ENCODE measurements around the gene CS.
"Not testable (repeated sequence)": the region's sequence is repeated elsewhere in the genome, so short reads cannot be mapped to it uniquely, and the experiment has no call there.

Gene CS

GRCh38 chr12:56272468-56272867 is 27.7 kb downstream of the CS start:
- not testable (repeated sequence) for H3K9me3 ChIP-seq (ENCODE audit: control insufficient read depth in 1 of 2, low read length in 2 of 2); H3K27ac ChIP-seq (ENCODE audit: low read length); H3K27me3 ChIP-seq (ENCODE audit: low read depth, low read length); H3K4me3 ChIP-seq (ENCODE audit: low read depth in 1 of 2, low read length in 2 of 2)
- peaks cover 5 to 15% of the 10 kb centered on the region in 2 donors for H3K4me1 ChIP-seq (ENCODE audit: control insufficient read depth in 1 of 2, insufficient read depth in 2 of 2, low read length in 2 of 2)
- peaks cover 42 to 44% of the 10 kb centered on the region in 2 donors for H3K36me3 ChIP-seq (ENCODE audit: control insufficient read depth in 1 of 2, insufficient read depth in 2 of 2, low read length in 2 of 2)

- H3K27ac ChIP-seq (ENCODE audit: low read length): no peak overlapping the region
- no peaks in the 10 kb centered on the region for H3K27me3 ChIP-seq (ENCODE audit: low read depth, low read length)
- H3K4me3 ChIP-seq (ENCODE audit: low read depth in 1 of 2, low read length in 2 of 2): no peak overlapping the region
- H3K4me1 ChIP-seq (ENCODE audit: control insufficient read depth in 1 of 2, insufficient read depth in 2 of 2, low read length in 2 of 2): peaks cover 5 to 21% of the 10 kb centered on the region in 2 donors
- peaks cover 40 to 41% of the 10 kb centered on the region in 2 donors for H3K36me3 ChIP-seq (ENCODE audit: control insufficient read depth in 1 of 2, insufficient read depth in 2 of 2, low read length in 2 of 2)
- H3K9me3 ChIP-seq (ENCODE audit: control insufficient read depth in 1 of 2, low read length in 2 of 2): no peaks in the 10 kb centered on the region
Observed at GRCh38 chr12:56271031-56271430, 29.1 kb downstream of the CS start.

DNA sequence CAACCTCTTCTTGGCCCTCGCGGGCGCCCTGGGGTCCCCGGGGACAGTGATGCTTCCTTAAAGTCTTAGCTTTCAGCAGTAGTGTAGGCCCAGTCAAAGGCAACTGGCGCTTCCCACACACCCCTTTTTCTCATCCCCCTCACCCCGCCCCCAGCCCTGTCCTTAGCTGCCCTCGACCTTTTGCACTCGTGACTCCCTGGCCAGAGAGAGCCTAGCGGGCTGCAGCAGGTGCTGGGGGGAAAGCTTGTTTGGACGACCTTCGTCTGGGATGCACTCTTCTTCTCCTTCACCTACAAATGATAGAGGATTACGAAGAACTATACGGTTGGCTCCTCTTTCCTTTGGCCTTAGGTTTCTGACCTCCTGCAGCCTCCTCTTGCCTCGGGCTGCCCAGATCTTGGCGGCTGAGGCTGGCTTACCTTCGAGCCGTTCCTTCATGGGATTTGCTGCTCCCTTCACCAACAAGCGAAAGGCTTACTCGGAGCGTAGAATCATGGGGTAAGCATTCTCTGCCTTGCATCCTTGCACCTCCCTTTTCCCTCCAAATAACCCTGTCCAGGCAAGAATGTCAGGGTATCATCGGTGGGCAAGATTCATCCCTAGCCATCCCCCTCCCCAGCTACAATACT is 32.6 kb downstream of the CS start:
- Histone ChIP-seq H3K4me3 (ENCODE audit: low read depth in 1 of 2, low read length in 2 of 2) (peak overlapping the region; percentile 80 to 82), H3K27me3 (ENCODE audit: low read depth, low read length) (no peaks in the 10 kb centered on the region), H3K4me1 (ENCODE audit: control insufficient read depth in 1 of 2, insufficient read depth in 2 of 2, low read length in 2 of 2) (peaks cover 5 to 21% of the 10 kb centered on the region in 2 donors), H3K36me3 (ENCODE audit: control insufficient read depth in 1 of 2, insufficient read depth in 2 of 2, low read length in 2 of 2) (peaks cover 12 to 15% of the 10 kb centered on the region in 2 donors), H3K27ac (ENCODE audit: low read length) (no peak overlapping the region), H3K9me3 (ENCODE audit: control insufficient read depth in 1 of 2, low read length in 2 of 2) (no peaks in the 10 kb centered on the region)

DNA sequence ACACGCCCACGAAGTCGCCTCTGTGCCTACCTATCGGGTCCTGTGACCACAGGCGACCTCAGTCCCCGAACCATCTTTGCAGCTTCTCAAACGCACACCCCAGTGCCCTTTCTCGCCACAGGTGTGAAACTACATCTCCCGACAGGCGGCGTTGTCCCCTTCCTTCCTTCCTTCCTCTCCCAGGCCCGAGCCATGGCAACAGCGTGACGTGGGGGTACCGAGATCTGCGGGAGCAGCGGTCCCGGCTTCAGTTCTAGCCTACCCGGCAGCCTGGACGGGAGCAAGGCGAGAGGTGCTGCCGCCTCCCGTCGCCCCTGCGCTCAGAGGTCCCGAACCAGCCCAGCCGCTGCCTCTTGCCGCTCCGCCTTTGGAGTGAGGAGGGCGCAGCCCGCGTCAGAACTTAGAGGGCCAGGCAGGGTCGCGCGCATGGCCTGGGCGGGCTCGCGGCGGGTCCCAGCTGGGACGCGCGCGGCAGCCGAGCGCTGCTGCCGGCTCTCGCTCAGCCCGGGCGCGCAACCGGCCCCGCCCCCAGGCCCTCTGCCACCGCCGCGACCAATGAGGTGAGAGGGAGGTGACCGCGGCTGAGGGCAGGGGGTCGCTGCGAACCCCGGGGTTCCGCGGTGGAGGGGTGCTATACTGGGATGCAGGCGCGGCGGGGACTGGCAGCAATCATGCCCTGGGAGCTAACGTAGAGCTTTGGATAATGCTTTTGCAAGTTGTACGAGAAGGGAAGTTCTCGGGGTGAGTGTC is 33.3 kb downstream of the CS start, which contains the start of gene COQ10A:
TSS of gene COQ10A (plus strand) at position 250 of the 750 bp plus-strand sequence. CDS start at position 427, 177 bp downstream.
- Histone ChIP-seq H3K36me3 (ENCODE audit: control insufficient read depth in 1 of 2, insufficient read depth in 2 of 2, low read length in 2 of 2) (peaks cover 10 to 15% of the 10 kb centered on the region in 2 donors), H3K9me3 (ENCODE audit: control insufficient read depth in 1 of 2, low read length in 2 of 2) (no peaks in the 10 kb centered on the region), H3K4me1 (ENCODE audit: control insufficient read depth in 1 of 2, insufficient read depth in 2 of 2, low read length in 2 of 2) (peaks cover 5 to 21% of the 10 kb centered on the region in 2 donors), H3K27ac (ENCODE audit: low read length) (peak within 1 kb of the TSS; percentile 79), H3K4me3 (ENCODE audit: low read depth in 1 of 2, low read length in 2 of 2) (peak within 1 kb of the TSS; percentile 80 to 82), H3K27me3 (ENCODE audit: low read depth, low read length) (no peaks in the 10 kb centered on the region)

- Histone ChIP-seq H3K4me3 (ENCODE audit: low read depth in 1 of 2, low read length in 2 of 2) (peak overlapping the region; percentile 80 to 82), H3K27ac (ENCODE audit: low read length) (peak overlapping the region; percentile 79), H3K36me3 (ENCODE audit: control insufficient read depth in 1 of 2, insufficient read depth in 2 of 2, low read length in 2 of 2) (peaks cover 5 to 15% of the 10 kb centered on the region in 2 donors), H3K4me1 (ENCODE audit: control insufficient read depth in 1 of 2, insufficient read depth in 2 of 2, low read length in 2 of 2) (peaks cover 1 to 18% of the 10 kb centered on the region in 2 donors)
- not testable (repeated sequence) for H3K9me3 ChIP-seq (ENCODE audit: control insufficient read depth in 1 of 2, low read length in 2 of 2); H3K27me3 ChIP-seq (ENCODE audit: low read depth, low read length)
Observed at GRCh38 chr12:56266068-56266692, 34.0 kb downstream of the CS start.

DNA sequence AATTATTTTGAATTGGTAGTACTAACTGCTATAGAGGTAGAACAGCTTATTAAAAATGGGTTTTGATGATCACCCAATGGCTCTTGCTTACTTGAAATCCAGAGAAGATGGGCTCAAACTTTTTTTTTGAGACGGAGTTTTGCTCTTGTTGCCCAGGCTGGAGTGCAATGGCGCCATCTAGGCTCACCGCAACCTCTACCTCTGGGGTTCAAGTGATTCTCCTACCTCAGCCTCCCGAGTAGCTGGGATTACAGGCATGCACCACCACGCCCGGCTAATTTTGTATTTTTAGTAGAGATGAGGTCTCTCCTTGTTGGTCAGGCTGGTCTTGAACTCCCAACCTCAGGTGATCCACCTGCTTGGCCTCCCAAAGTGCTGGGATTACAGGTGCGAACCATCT is 37.2 kb downstream of the CS start:
- not testable (repeated sequence) for H3K27ac ChIP-seq (ENCODE audit: low read length)

DNA sequence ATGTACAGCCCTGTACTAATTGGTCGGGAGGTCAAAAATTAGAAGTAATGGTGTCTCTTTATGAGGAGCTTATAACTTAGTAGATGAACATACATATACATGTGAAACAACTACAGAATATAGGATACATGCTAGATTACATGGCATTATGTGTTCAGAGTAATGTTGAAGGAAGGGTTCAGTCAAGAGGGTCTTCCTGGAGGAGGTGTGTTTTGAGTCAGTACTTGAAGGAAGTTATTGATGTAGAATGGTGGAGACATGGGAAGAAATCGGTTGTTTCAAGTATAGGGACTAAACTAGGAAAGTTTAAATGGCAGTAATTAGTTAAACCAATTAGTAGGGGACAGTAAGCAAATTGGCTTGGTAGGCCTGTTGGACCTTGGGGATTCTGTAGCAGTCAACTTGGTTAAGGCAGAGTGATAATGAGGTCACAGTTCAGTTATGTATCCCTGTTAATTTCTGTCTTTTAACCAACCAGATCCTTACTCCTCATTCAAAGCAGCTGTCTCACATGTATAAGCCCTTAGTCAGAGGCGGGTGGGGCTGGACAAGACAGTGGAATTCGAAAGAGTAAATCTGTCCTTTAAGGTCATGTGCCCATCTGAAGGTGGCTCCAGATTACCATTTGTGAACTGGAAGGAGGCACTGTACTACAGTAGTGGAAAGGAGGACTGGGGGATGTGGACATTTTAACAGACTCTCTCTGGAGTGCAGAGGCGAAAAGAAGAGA is 38.5 kb downstream of the CS start:
- Histone ChIP-seq H3K4me3 (ENCODE audit: low read depth in 1 of 2, low read length in 2 of 2) (no peak overlapping the region), H3K9me3 (ENCODE audit: control insufficient read depth in 1 of 2, low read length in 2 of 2) (no peaks in the 10 kb centered on the region), H3K27ac (ENCODE audit: low read length) (no peak overlapping the region)

More for the DNA sequence above, 37.2 kb downstream of the CS start:
- H3K36me3 ChIP-seq (ENCODE audit: control insufficient read depth in 1 of 2, insufficient read depth in 2 of 2, low read length in 2 of 2); H3K27me3 ChIP-seq (ENCODE audit: low read depth, low read length); H3K4me3 ChIP-seq (ENCODE audit: low read depth in 1 of 2, low read length in 2 of 2); H3K9me3 ChIP-seq (ENCODE audit: control insufficient read depth in 1 of 2, low read length in 2 of 2): not testable (repeated sequence)
- H3K4me1 ChIP-seq (ENCODE audit: control insufficient read depth in 1 of 2, insufficient read depth in 2 of 2, low read length in 2 of 2): peaks cover 0 to 14% of the 10 kb centered on the region in 2 donors

GRCh38 chr12:56260921-56261320 is 39.2 kb downstream of the CS start:
- H3K27ac ChIP-seq (ENCODE audit: low read length): no peak overlapping the region
- no peaks in the 10 kb centered on the region for H3K36me3 ChIP-seq (ENCODE audit: control insufficient read depth in 1 of 2, insufficient read depth in 2 of 2, low read length in 2 of 2)
- H3K9me3 ChIP-seq (ENCODE audit: control insufficient read depth in 1 of 2, low read length in 2 of 2): no peaks in the 10 kb centered on the region
- H3K27me3 ChIP-seq (ENCODE audit: low read depth, low read length): no peaks in the 10 kb centered on the region
- no peak overlapping the region for H3K4me3 ChIP-seq (ENCODE audit: low read depth in 1 of 2, low read length in 2 of 2)
- peaks cover 12 to 22% of the 10 kb centered on the region in 2 donors for H3K4me1 ChIP-seq (ENCODE audit: control insufficient read depth in 1 of 2, insufficient read depth in 2 of 2, low read length in 2 of 2)

More for the DNA sequence above, 38.5 kb downstream of the CS start:
- Histone ChIP-seq H3K27me3 (ENCODE audit: low read depth, low read length) (no peaks in the 10 kb centered on the region), H3K36me3 (ENCODE audit: control insufficient read depth in 1 of 2, insufficient read depth in 2 of 2, low read length in 2 of 2) (no peaks in the 10 kb centered on the region), H3K4me1 (ENCODE audit: control insufficient read depth in 1 of 2, insufficient read depth in 2 of 2, low read length in 2 of 2) (peaks cover 7 to 20% of the 10 kb centered on the region in 2 donors)

GRCh38 chr12:56260380-56260779 is 39.8 kb downstream of the CS start:
- H3K4me3 ChIP-seq (ENCODE audit: low read depth in 1 of 2, low read length in 2 of 2): no peak overlapping the region
- no peaks in the 10 kb centered on the region for H3K9me3 ChIP-seq (ENCODE audit: control insufficient read depth in 1 of 2, low read length in 2 of 2)
- H3K27me3 ChIP-seq (ENCODE audit: low read depth, low read length): no peaks in the 10 kb centered on the region
- peaks cover 0 to 4% of the 10 kb centered on the region in 2 donors for H3K36me3 ChIP-seq (ENCODE audit: control insufficient read depth in 1 of 2, insufficient read depth in 2 of 2, low read length in 2 of 2)
- peaks cover 12 to 22% of the 10 kb centered on the region in 2 donors for H3K4me1 ChIP-seq (ENCODE audit: control insufficient read depth in 1 of 2, insufficient read depth in 2 of 2, low read length in 2 of 2)
- no peak overlapping the region for H3K27ac ChIP-seq (ENCODE audit: low read length)

- Histone ChIP-seq H3K4me3 (ENCODE audit: low read depth in 1 of 2, low read length in 2 of 2) (peak overlapping the region; percentile 83 to 91), H3K36me3 (ENCODE audit: control insufficient read depth in 1 of 2, insufficient read depth in 2 of 2, low read length in 2 of 2) (peaks cover 12 to 20% of the 10 kb centered on the region in 2 donors), H3K9me3 (ENCODE audit: control insufficient read depth in 1 of 2, low read length in 2 of 2) (no peaks in the 10 kb centered on the region), H3K27ac (ENCODE audit: low read length) (peak overlapping the region; percentile 83), H3K4me1 (ENCODE audit: control insufficient read depth in 1 of 2, insufficient read depth in 2 of 2, low read length in 2 of 2) (peaks cover 12 to 22% of the 10 kb centered on the region in 2 donors), H3K27me3 (ENCODE audit: low read depth, low read length) (no peaks in the 10 kb centered on the region)
Observed at GRCh38 chr12:56258820-56259183, 41.3 kb downstream of the CS start.
